HG03175 (cell line): ENCODE results near the gene NR2C2AP.
"Not testable (repeated sequence)": the region's sequence is repeated elsewhere in the genome, so short reads cannot be mapped to it uniquely, and the experiment has no call there.

ENCODE experiments used
- ATAC-seq: cut with Tn5 transposase; IDR thresholded peaks from one replicate; pipeline ENCODE4 v1.9.1; 2021; ENCODE audit warnings: mild to moderate bottlenecking, moderate library complexity; ENCODE audit not compliant: unreplicated experiment

NR2C2AP gene

GRCh38 chr19:19185853-19186740 lies 17.1 kb downstream of the NR2C2AP start:
- no peak for ATAC-seq

GRCh38 chr19:19181488-19181998 lies 21.7 kb downstream of the NR2C2AP start:
- no peak for ATAC-seq

DNA sequence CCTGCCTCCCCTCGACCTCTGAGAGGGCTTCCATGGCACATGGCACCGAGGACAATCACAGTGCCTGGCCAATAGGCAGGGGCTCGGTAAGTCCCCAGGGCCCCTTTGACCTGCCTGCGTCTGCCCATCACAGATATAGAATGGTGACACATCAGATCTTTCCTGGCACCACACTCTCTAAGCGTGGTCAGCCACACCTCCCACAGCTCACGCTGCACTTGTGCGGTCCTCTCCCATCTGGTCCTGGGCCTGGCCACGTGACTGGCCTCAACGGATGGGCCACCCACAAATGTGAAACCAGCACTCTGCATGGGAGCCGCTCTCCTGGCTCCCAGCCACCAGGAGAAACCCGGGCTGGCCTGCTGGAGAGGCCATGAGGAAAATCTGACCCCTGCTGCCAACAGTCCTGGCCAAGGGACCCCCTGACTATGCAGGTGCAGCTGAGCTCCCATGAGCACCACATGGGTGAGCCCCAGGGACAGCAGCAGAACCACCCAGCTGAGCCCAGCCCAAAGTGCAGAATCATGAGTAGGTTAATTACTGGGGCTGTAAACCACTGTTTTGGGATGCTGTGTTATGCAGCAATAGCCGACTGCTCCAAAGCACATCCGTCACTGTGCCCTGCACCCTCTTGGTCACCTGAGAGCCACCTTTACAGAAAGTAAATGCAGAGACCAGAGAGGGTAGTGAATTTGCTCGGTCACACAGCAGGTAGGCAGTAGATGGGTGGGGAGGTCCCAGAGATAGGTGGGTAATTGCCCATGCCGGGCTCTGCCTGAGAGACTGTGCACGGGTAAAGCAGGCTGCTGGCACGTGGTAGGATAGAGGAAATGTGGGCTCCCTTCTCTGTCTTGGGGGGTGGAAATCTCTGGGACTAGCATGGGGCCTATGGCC lies 23.4 kb downstream of the NR2C2AP start:
- ATAC-seq = no peak

DNA sequence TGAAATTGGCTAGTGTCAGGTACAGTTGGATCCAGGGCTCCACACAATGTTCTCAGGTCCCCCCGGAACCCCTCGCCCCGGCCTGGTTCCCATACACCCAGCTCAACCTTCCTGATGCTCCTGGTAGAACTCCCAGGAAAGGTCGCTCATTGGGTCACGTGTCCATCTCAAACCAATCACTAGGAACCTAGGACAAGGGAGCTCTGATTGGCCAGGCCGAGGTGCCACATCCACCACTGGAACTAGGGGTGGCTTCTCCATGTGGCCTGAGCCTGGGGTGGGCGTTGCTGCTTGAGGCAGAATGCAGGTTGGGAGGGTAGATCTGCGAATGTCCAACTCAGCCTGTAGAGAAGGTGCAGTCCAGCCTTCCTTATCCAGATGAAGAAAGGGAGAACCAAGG lies 26.3 kb downstream of the NR2C2AP start:
- ATAC-seq = no peak

DNA sequence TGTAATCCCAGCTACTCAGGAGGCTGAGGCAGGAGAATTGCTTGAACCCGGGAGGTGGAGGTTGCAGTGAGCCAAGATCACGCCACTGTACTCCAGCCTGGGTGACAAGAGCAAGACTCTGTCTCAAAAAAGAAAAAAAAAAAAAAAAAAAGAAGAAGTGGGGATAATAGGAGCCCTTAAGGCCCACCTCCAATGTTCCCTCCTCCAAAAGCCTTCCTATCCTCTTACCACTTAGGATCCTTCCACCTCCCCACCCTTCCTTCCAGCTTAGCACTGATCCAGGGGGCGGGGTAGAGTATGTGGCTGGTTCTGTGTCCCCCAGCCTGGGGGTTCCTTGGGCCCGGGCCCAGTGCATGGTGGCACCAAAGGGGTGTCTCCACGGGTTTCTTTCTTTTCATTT lies 30.0 kb downstream of the NR2C2AP start:
- ATAC-seq = not testable (repeated sequence)

GRCh38 chr19:19171821-19172532 lies 31.2 kb downstream of the NR2C2AP start:
- ATAC-seq = no peak

- ATAC-seq = no peak
These were observed 32.1 kb downstream of the NR2C2AP start for GRCh38 chr19:19170873-19171672.

GRCh38 chr19:19170053-19170872 lies 33.0 kb downstream of the NR2C2AP start, which contains the start of gene MEF2B:
TSS of gene MEF2B (minus strand) at chr19:19170263. CDS start at chr19:19150735, 19,528 bp downstream.
- ATAC-seq = peak; percentile 90

DNA sequence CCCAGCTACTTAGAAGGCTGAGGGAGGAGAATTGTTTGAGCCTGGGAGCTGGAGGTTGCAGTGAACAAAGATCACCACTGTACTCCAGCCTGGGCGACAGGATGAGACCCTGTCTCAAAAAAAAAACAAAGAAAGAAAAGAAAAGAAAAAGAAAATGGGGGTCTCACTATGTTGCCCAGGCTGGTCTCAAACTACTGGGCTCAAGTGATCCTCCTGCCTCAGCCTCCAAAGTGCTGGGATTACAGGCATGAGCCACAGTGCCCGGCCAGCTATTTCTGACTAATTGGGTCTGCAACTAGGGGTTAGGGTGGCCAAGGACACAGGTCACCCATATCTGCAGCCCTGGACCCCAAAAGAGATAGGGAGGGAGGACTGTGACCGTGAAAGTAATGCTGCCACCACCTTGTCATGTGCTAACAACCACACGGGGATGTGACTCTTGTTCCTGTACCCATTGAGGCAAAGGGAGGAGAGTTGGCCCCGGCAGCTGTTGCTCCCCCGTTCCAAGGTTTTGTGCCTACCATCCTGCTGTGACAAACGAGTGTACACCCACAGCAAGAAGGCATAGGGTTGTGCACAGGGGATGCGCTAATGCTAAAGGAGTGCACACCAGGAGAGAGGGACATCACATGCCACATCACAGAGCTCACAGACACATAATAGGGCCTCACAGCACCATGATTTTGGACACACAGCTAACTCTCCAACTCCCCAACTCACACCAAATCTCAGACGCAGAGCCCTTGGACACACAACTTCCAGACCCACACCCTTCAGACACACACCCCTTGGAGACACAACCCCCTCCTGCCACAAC lies 33.8 kb downstream of the NR2C2AP start:
- ATAC-seq = peak; percentile 6

- no peak for ATAC-seq
These were observed 35.6 kb downstream of the NR2C2AP start for GRCh38 chr19:19167612-19168011.

DNA sequence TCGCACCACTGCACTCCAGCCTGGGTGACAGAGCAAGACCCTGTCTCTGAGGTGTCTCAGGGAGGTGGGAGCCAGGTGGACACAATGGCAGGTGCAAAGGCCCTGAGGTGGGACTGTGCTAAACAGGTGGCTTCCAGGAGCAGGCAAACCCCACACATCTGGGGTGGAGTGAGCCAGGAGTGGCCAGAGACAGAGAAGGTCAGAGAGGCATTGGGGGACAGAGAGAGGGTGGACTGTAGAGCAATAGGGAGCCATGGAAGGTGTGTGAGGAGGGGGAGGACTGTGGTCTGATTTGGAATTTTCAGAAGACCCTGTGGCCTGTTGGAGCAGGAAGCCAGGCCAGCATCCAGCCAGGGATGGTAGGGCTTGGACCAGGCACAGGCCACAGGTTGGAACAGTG lies 37.8 kb downstream of the NR2C2AP start:
- no peak for ATAC-seq

- ATAC-seq = no peak
These were observed 40.7 kb downstream of the NR2C2AP start for GRCh38 chr19:19162495-19162894.

GRCh38 chr19:19160461-19161035 lies 42.7 kb downstream of the NR2C2AP start:
- no peak for ATAC-seq

DNA sequence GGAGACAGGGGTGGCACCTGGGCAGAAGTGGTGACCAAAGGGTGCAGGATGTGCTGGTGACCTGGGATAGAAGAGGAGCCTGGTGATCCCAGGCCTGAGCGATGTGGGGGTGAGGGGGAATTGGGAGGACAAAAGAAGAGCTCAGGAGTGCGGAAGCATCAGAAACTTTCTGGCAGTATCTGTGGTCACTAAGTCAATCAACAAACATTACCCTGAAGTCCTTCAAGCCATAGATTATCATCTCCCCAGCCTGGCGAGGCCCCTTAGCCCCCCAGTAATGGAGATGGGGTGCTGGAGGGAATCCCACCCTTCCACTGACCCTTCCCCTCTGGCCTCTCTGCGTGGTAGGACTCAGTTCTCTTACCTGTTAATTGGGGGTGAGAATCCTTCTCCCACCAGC lies 43.7 kb downstream of the NR2C2AP start:
- no peak for ATAC-seq

DNA sequence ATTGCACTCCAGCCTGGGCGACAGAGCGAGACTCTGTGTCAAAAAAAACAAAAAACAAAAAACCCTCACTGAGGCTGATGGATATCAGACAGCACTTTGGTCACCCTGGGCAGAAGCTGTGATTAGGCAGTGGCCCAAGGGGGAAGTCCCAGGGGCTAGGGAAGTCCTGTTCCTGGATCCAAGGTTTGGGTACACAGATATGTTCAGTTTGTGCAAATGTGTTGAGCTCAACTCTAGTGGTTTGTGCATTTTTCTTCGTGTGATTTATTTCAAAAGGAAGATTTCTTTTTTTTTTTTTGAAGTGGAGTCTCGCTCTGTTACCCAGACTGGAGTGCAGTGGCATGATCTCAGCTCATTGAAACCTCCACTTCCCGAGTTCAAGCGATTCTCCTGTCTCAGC lies 45.4 kb downstream of the NR2C2AP start:
- ATAC-seq = no peak

GRCh38 chr19:19155495-19156219 lies 47.6 kb downstream of the NR2C2AP start:
- ATAC-seq = peak; percentile 72

- no peak for ATAC-seq
These were observed 48.3 kb downstream of the NR2C2AP start for GRCh38 chr19:19154768-19155494.
